Measurements from ENCODE around the gene LMF1. TPM values are rescaled to one million over a fixed set of nuclear protein-coding genes. Genes with fewer than 3 reads are reported as not detected.
A peak's percentile ranks its signal among the peaks of the same experiment; 100 is the strongest.

The LMF1 gene
- total and polyA plus RNA-seq, 9 of the 15 experiments (the other 6 are each of a cell fraction or from before 2014, with no cell fraction given): 0.11 to 1.6 (median 0.55) TPM; not detected in 1

DNA sequence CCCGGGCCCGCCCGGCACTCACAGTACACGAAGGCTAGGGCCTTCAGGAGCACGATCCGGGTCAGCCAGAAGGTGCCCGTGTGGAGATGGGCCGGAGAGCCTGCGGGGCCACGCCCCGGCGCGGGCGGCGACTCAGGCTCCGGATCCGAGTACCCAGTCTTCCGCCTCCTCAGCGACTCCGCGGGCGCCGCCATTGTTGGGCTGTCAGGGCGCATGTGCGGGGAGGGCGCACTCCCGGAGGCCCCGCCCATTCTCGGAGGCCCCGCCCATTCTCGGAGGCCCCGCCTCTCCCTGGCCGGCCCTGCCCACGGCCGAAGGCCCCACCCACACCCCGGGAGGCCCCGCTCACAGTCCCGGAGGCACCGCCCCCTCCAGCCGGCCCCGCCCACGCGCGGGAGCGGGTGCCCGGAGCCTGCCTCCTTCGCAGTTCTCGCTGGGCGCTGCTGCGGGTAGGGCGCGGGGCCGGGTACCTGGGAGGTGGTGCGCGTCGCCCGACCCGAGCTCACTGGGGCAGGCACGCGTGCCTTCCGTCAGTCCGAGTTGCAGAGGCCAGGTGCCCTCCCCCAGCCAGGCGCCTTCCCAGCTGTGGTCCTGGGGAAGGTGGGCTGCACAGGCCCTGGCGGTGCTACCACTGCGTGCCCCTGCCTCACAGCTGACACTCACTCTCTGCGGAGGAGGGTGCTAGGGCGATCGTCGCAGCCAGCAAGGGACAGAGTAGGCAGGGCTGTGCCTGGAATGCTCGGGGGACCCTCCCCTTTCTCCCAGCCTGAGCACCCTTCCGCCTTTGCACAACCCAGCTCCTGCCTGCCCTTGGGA is at the start of gene LMF1 (continued):
- TF ChIP-seq, protein P1, sequence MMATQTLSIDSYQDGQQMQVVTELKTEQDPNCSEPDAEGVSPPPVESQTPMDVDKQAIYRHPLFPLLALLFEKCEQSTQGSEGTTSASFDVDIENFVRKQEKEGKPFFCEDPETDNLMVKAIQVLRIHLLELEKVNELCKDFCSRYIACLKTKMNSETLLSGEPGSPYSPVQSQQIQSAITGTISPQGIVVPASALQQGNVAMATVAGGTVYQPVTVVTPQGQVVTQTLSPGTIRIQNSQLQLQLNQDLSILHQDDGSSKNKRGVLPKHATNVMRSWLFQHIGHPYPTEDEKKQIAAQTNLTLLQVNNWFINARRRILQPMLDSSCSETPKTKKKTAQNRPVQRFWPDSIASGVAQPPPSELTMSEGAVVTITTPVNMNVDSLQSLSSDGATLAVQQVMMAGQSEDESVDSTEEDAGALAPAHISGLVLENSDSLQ (IDR thresholded peaks at IDR 0.05): no peak
- TF ChIP-seq TAF1 (IDR thresholded peaks at IDR 0.05; ENCODE audit: control insufficient read depth, extremely low read depth, insufficient read depth, low read length, severe bottlenecking): peak; percentile 80
- peak; percentile 93 for TF ChIP-seq PHF20 (IDR thresholded peaks at IDR 0.05; ENCODE audit: partially characterized antibody)
- TF ChIP-seq ZNF644 (tag; IDR thresholded peaks at IDR 0.05; ENCODE audit: low read depth): no peak
- no peak for TF ChIP-seq CCNT2 (IDR thresholded peaks at IDR 0.05; ENCODE audit: borderline replicate concordance, extremely low read depth, insufficient read length, low read depth, low read length)
- TF ChIP-seq, protein P2, sequence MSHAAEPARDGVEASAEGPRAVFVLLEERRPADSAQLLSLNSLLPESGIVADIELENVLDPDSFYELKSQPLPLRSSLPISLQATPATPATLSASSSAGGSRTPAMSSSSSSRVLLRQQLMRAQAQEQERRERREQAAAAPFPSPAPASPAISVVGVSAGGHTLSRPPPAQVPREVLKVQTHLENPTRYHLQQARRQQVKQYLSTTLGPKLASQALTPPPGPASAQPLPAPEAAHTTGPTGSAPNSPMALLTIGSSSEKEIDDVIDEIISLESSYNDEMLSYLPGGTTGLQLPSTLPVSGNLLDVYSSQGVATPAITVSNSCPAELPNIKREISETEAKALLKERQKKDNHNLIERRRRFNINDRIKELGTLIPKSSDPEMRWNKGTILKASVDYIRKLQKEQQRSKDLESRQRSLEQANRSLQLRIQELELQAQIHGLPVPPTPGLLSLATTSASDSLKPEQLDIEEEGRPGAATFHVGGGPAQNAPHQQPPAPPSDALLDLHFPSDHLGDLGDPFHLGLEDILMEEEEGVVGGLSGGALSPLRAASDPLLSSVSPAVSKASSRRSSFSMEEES (CRISPR knock-in tag; IDR thresholded peaks at IDR 0.05): no peak
- no peak for TF ChIP-seq MIER1 (IDR thresholded peaks at IDR 0.05; ENCODE audit: low read depth)
- no peak for TF ChIP-seq STAG1 (CRISPR knock-in tag; IDR thresholded peaks at IDR 0.05; ENCODE audit: borderline replicate concordance)
- peak; percentile 63 for TF ChIP-seq HCFC1 (IDR thresholded peaks at IDR 0.05; ENCODE audit: low read depth, low read length)
- no peak for TF ChIP-seq ZKSCAN3 (CRISPR knock-in tag; IDR thresholded peaks at IDR 0.05)
- peak; percentile 79 for TF ChIP-seq RBBP5 (IDR thresholded peaks at IDR 0.05; ENCODE audit: borderline replicate concordance, insufficient read depth, low read length, poor library complexity, severe bottlenecking)
- no peak for TF ChIP-seq GATAD2B (IDR thresholded peaks at IDR 0.05; ENCODE audit: borderline replicate concordance)
- TF ChIP-seq KDM5B (IDR thresholded peaks at IDR 0.05; ENCODE audit: insufficient replicate concordance, low read depth, low read length): peak; percentile 82
- no peak for TF ChIP-seq HDGF (IDR thresholded peaks at IDR 0.05)
- no peak for TF ChIP-seq FOSL1 (tag; conservative IDR thresholded peaks at IDR 0.05)
- no peak for TF ChIP-seq ZNF23 (CRISPR knock-in tag; IDR thresholded peaks at IDR 0.05)
- TF ChIP-seq, protein P3, sequence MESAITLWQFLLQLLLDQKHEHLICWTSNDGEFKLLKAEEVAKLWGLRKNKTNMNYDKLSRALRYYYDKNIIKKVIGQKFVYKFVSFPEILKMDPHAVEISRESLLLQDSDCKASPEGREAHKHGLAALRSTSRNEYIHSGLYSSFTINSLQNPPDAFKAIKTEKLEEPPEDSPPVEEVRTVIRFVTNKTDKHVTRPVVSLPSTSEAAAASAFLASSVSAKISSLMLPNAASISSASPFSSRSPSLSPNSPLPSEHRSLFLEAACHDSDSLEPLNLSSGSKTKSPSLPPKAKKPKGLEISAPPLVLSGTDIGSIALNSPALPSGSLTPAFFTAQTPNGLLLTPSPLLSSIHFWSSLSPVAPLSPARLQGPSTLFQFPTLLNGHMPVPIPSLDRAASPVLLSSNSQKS (CRISPR knock-in tag; IDR thresholded peaks at IDR 0.05): no peak
- no peak for TF ChIP-seq ZNF586 (CRISPR knock-in tag; conservative IDR thresholded peaks at IDR 0.05)
- no peak for TF ChIP-seq ZNF41 (CRISPR knock-in tag; conservative IDR thresholded peaks at IDR 0.05)
- TF ChIP-seq, protein P4, sequence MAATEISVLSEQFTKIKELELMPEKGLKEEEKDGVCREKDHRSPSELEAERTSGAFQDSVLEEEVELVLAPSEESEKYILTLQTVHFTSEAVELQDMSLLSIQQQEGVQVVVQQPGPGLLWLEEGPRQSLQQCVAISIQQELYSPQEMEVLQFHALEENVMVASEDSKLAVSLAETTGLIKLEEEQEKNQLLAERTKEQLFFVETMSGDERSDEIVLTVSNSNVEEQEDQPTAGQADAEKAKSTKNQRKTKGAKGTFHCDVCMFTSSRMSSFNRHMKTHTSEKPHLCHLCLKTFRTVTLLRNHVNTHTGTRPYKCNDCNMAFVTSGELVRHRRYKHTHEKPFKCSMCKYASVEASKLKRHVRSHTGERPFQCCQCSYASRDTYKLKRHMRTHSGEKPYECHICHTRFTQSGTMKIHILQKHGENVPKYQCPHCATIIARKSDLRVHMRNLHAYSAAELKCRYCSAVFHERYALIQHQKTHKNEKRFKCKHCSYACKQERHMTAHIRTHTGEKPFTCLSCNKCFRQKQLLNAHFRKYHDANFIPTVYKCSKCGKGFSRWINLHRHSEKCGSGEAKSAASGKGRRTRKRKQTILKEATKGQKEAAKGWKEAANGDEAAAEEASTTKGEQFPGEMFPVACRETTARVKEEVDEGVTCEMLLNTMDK (IDR thresholded peaks at IDR 0.05; ENCODE audit: borderline replicate concordance, insufficient read depth, low read depth, low read length, poor library complexity, severe bottlenecking): no peak
- TF ChIP-seq ZNF174 (CRISPR knock-in tag; IDR thresholded peaks at IDR 0.05): no peak

All from K562 (cell line).